Measurements from ENCODE around the gene DEF6. TPM values are rescaled to one million over a fixed set of nuclear protein-coding genes. Genes with fewer than 3 reads are reported as not detected.

DEF6 gene
- total RNA-seq, 1 donor from 2014 or later = 21.5 TPM

- no peaks in the 10 kb centered on the region for H3K36me3 ChIP-seq
- H3K27me3 ChIP-seq (ENCODE audit: low read depth) = no peaks in the 10 kb centered on the region
- intact Hi-C loops (cut with DNase I) = no loop called here
- DNase-seq (no peak), ATAC-seq (no peak)
- H3K9me3 ChIP-seq = no peaks in the 10 kb centered on the region
- H3K4me3 ChIP-seq = no peak overlapping the region
- peaks cover 10% of the 10 kb centered on the region for H3K4me1 ChIP-seq
- TF ChIP-seq CTCF (IDR thresholded peaks at IDR 0.05) = no peak
- no peak overlapping the region for H3K27ac ChIP-seq
Observed at GRCh38 chr6:35272005-35272404, 25.6 kb upstream of the DEF6 start.

DNA sequence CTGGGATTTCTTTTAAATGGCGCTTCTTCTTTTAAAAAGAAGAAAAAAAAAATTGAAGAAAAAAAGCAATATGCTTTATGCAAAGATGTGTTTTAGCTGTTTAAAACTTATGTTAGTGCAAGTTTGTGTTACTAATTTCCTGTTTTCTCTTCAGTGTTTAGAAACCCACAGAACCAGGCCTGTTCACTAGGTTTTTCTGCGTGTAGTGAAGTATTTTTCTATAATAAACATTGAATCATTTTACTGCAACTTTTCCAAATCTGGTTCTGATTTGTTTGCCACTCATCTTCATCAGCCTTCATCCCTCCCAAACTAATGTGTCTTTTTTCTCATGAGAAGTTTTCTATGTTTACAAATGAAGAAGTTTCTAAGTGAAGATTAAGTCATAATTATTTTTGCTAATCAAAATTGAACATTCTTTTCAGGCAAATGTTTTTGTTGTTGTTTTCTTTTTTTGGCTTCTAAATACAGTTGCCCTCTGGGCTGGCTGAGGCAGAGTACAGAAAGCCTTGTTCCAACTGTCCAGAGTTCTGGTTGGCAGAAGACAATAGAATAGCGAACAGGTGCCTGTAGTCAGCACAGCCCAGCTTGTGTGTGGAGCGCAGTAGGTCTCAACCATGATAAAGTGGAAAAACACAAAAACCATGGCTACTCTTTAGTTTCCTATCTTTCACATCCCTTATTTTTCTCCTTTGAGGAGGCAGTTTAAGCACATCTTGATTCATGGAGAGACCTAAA lies 23.6 kb upstream of the DEF6 start:
- TF ChIP-seq CTCF (IDR thresholded peaks at IDR 0.05) = no peak
- H3K4me3 ChIP-seq = no peak overlapping the region
- H3K27ac ChIP-seq = no peak overlapping the region
- H3K4me1 ChIP-seq = peaks cover 10% of the 10 kb centered on the region
- H3K36me3 ChIP-seq = no peaks in the 10 kb centered on the region
- H3K27me3 ChIP-seq (ENCODE audit: low read depth) = no peaks in the 10 kb centered on the region
- no peaks in the 10 kb centered on the region for H3K9me3 ChIP-seq
- intact Hi-C loops (cut with DNase I) = no loop called here
- DNase-seq = no peak
- no peak for ATAC-seq

- DNase-seq = no peak
- peaks cover 10% of the 10 kb centered on the region for H3K4me1 ChIP-seq
Observed at GRCh38 chr6:35275744-35276260, 21.8 kb upstream of the DEF6 start.

GRCh38 chr6:35278708-35279107 lies 18.9 kb upstream of the DEF6 start:
- H3K4me3 ChIP-seq = no peak overlapping the region
- peaks cover 10% of the 10 kb centered on the region for H3K4me1 ChIP-seq
- no peaks in the 10 kb centered on the region for H3K27me3 ChIP-seq (ENCODE audit: low read depth)
- no peaks in the 10 kb centered on the region for H3K9me3 ChIP-seq
- peaks cover 30% of the 10 kb centered on the region for H3K36me3 ChIP-seq
- DNase-seq (no peak), ATAC-seq (no peak)
- no peak overlapping the region for H3K27ac ChIP-seq
- TF ChIP-seq CTCF (IDR thresholded peaks at IDR 0.05) = no peak
- intact Hi-C loops (cut with DNase I) = no loop called here

More at GRCh38 chr6:35275744-35276260, 21.8 kb upstream of the DEF6 start:
- no peak for TF ChIP-seq CTCF (IDR thresholded peaks at IDR 0.05)
- ATAC-seq = peak in 1 of 2 donors; percentile 12
- intact Hi-C loops (cut with DNase I) = no loop called here
- no peaks in the 10 kb centered on the region for H3K27me3 ChIP-seq (ENCODE audit: low read depth)
- H3K27ac ChIP-seq = no peak overlapping the region
- H3K36me3 ChIP-seq = peaks cover 1% of the 10 kb centered on the region
- H3K4me3 ChIP-seq = no peak overlapping the region
- H3K9me3 ChIP-seq = no peaks in the 10 kb centered on the region

GRCh38 chr6:35280903-35281302 lies 16.7 kb upstream of the DEF6 start:
- TF ChIP-seq CTCF (IDR thresholded peaks at IDR 0.05) = no peak
- ATAC-seq = no peak
- intact Hi-C loops (cut with DNase I) = no loop called here

More at GRCh38 chr6:35280903-35281302, 16.7 kb upstream of the DEF6 start:
- Histone ChIP-seq H3K4me1 (no peaks in the 10 kb centered on the region), H3K27ac (no peak overlapping the region), H3K36me3 (peaks cover 52% of the 10 kb centered on the region), H3K27me3 (ENCODE audit: low read depth) (no peaks in the 10 kb centered on the region), H3K4me3 (no peak overlapping the region), H3K9me3 (no peaks in the 10 kb centered on the region)
- no peak for DNase-seq

All from lower lobe of right lung (tissue), 2 donors.